Measurements from ENCODE around the gene GPATCH4.

GRCh38 chr1:156619582-156619955 is 18.3 kb upstream of the GPATCH4 start:
- TF ChIP-seq, protein P1, sequence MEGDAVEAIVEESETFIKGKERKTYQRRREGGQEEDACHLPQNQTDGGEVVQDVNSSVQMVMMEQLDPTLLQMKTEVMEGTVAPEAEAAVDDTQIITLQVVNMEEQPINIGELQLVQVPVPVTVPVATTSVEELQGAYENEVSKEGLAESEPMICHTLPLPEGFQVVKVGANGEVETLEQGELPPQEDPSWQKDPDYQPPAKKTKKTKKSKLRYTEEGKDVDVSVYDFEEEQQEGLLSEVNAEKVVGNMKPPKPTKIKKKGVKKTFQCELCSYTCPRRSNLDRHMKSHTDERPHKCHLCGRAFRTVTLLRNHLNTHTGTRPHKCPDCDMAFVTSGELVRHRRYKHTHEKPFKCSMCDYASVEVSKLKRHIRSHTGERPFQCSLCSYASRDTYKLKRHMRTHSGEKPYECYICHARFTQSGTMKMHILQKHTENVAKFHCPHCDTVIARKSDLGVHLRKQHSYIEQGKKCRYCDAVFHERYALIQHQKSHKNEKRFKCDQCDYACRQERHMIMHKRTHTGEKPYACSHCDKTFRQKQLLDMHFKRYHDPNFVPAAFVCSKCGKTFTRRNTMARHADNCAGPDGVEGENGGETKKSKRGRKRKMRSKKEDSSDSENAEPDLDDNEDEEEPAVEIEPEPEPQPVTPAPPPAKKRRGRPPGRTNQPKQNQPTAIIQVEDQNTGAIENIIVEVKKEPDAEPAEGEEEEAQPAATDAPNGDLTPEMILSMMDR (IDR thresholded peaks at IDR 0.05), result no peak
- TF ChIP-seq POLR2A (IDR thresholded peaks at IDR 0.05), result no peak
